SH-SY5Y (cell line): ENCODE results near the gene SSNA1.

ENCODE experiments used
- GATA2 ChIP-seq: IDR thresholded peaks from 2 replicates; pipeline ENCODE4 v1.6.1; 2011; ENCODE audit warnings: mild to moderate bottlenecking, low read depth, low read length
- GATA3 ChIP-seq: IDR thresholded peaks from 2 replicates; pipeline ENCODE4 v1.6.1; 2011; ENCODE audit warnings: low read depth, mild to moderate bottlenecking, low read length, moderate library complexity

SSNA1 gene

GRCh38 chr9:137178939-137179630, 9.4 kb upstream of the SSNA1 start:
- TF ChIP-seq GATA2 (no peak), GATA3 (no peak)

GRCh38 chr9:137179761-137180160, 8.7 kb upstream of the SSNA1 start:
- TF ChIP-seq GATA3: no peak
- TF ChIP-seq GATA2: no peak

GRCh38 chr9:137180491-137180890, 8.0 kb upstream of the SSNA1 start:
- no peak for TF ChIP-seq GATA2
- no peak for TF ChIP-seq GATA3

GRCh38 chr9:137181680-137182079, 6.8 kb upstream of the SSNA1 start:
- no peak for TF ChIP-seq GATA3
- TF ChIP-seq GATA2: no peak

- TF ChIP-seq GATA2: no peak
- TF ChIP-seq GATA3: no peak
Observed at GRCh38 chr9:137182836-137183235, 5.6 kb upstream of the SSNA1 start.

GRCh38 chr9:137183980-137184595, 4.4 kb upstream of the SSNA1 start:
- TF ChIP-seq GATA3 (no peak), GATA2 (no peak)

GRCh38 chr9:137184881-137185660, 3.4 kb upstream of the SSNA1 start:
- TF ChIP-seq GATA2 (no peak), GATA3 (no peak)

GRCh38 chr9:137185921-137186320, 2.6 kb upstream of the SSNA1 start:
- TF ChIP-seq GATA2: no peak
- no peak for TF ChIP-seq GATA3

- TF ChIP-seq GATA2 (no peak), GATA3 (no peak)
Observed at GRCh38 chr9:137186385-137186784, 2.1 kb upstream of the SSNA1 start.

- no peak for TF ChIP-seq GATA3
- no peak for TF ChIP-seq GATA2
Observed at GRCh38 chr9:137187386-137187785, 1.1 kb upstream of the SSNA1 start.

GRCh38 chr9:137188086-137188489, 388 bp upstream of the SSNA1 start:
- TF ChIP-seq GATA2 (no peak), GATA3 (no peak)

GRCh38 chr9:137189297-137190295, 1.1 kb downstream of the SSNA1 start:
- no peak for TF ChIP-seq GATA3
- TF ChIP-seq GATA2: no peak

- TF ChIP-seq GATA2: no peak
- TF ChIP-seq GATA3: no peak
Observed at GRCh38 chr9:137190315-137190856, 1.9 kb downstream of the SSNA1 start.
